ENCODE results near the gene STEAP3.
"Not testable (repeated sequence)": the region's sequence is repeated elsewhere in the genome, so short reads cannot be mapped to it uniquely, and the experiment has no call there.

STEAP3 gene

GRCh38 chr2:119260646-119261492, 37.2 kb downstream of the STEAP3 start:
- no peak for DNase-seq (ENCODE audit: extremely low read depth in 1 of 2, low read depth in 1 of 2)

- DNase-seq (ENCODE audit: extremely low read depth in 1 of 2, low read depth in 1 of 2), result no peak
Observed at GRCh38 chr2:119261493-119262225, 38.0 kb downstream of the STEAP3 start.

- no peak for DNase-seq (ENCODE audit: extremely low read depth in 1 of 2, low read depth in 1 of 2)
Observed at GRCh38 chr2:119263025-119263424, 39.4 kb downstream of the STEAP3 start.

GRCh38 chr2:119263656-119264055, 40.0 kb downstream of the STEAP3 start:
- no peak for DNase-seq (ENCODE audit: extremely low read depth in 1 of 2, low read depth in 1 of 2)

- DNase-seq (ENCODE audit: extremely low read depth in 1 of 2, low read depth in 1 of 2), result no peak
Observed at GRCh38 chr2:119264781-119265692, 41.4 kb downstream of the STEAP3 start.

- DNase-seq (ENCODE audit: extremely low read depth in 1 of 2, low read depth in 1 of 2), result no peak
Observed at GRCh38 chr2:119265693-119266066, 42.0 kb downstream of the STEAP3 start.

- no peak for DNase-seq (ENCODE audit: extremely low read depth in 1 of 2, low read depth in 1 of 2)
Observed at GRCh38 chr2:119266091-119266589, 42.5 kb downstream of the STEAP3 start.

- DNase-seq (ENCODE audit: extremely low read depth in 1 of 2, low read depth in 1 of 2), result no peak
Observed at GRCh38 chr2:119267604-119268003, 44.0 kb downstream of the STEAP3 start.

GRCh38 chr2:119276864-119277263, 53.2 kb downstream of the STEAP3 start:
- DNase-seq (ENCODE audit: extremely low read depth in 1 of 2, low read depth in 1 of 2), result no peak

- DNase-seq (ENCODE audit: extremely low read depth in 1 of 2, low read depth in 1 of 2), result not testable (repeated sequence)
Observed at GRCh38 chr2:119278385-119278784, 54.8 kb downstream of the STEAP3 start.

GRCh38 chr2:119278946-119279345, 55.3 kb downstream of the STEAP3 start:
- no peak for DNase-seq (ENCODE audit: extremely low read depth in 1 of 2, low read depth in 1 of 2)

GRCh38 chr2:119279666-119280065, 56.0 kb downstream of the STEAP3 start:
- no peak for DNase-seq (ENCODE audit: extremely low read depth in 1 of 2, low read depth in 1 of 2)

- no peak for DNase-seq (ENCODE audit: extremely low read depth in 1 of 2, low read depth in 1 of 2)
Observed at GRCh38 chr2:119280680-119281079, 57.0 kb downstream of the STEAP3 start.

GRCh38 chr2:119282146-119282995, 58.7 kb downstream of the STEAP3 start:
- no peak for DNase-seq (ENCODE audit: extremely low read depth in 1 of 2, low read depth in 1 of 2)

GRCh38 chr2:119282996-119283511, 59.4 kb downstream of the STEAP3 start:
- DNase-seq (ENCODE audit: extremely low read depth in 1 of 2, low read depth in 1 of 2), result no peak

- no peak for DNase-seq (ENCODE audit: extremely low read depth in 1 of 2, low read depth in 1 of 2)
Observed at GRCh38 chr2:119283873-119284331, 60.3 kb downstream of the STEAP3 start.

GRCh38 chr2:119286661-119287060, 63.0 kb downstream of the STEAP3 start:
- no peak for DNase-seq (ENCODE audit: extremely low read depth in 1 of 2, low read depth in 1 of 2)

GRCh38 chr2:119288576-119288975, 64.9 kb downstream of the STEAP3 start:
- DNase-seq (ENCODE audit: extremely low read depth in 1 of 2, low read depth in 1 of 2), result no peak

GRCh38 chr2:119289093-119289492, 65.5 kb downstream of the STEAP3 start:
- no peak for DNase-seq (ENCODE audit: extremely low read depth in 1 of 2, low read depth in 1 of 2)

GRCh38 chr2:119289642-119290041, 66.0 kb downstream of the STEAP3 start:
- DNase-seq (ENCODE audit: extremely low read depth in 1 of 2, low read depth in 1 of 2), result no peak
